Activated T-helper 2 cell treated with anti-CD3 and anti-CD28 coated beads, Interferon-gamma antibody, Interleukin-2, Interleukin-4, amounts not matched to agents 10 μg/mL and 5 μg/mL and 100 μg/mL, durations not matched to agents 14 hours and 24 hours and 36 hours (primary cell): ENCODE measurements around the gene GTF2IRD1. TPM values are rescaled to one million over a fixed set of nuclear protein-coding genes. Genes with fewer than 3 reads are reported as not detected.

ENCODE experiments used
- DNase-seq: peaks from one replicate; pipeline ENCODE4 v3.0.0; 2021; ENCODE audit warnings: low spot score
- H3K27ac Mint-ChIP-seq: one replicate; pipeline ENCODE4 v1.8.0; 2021; ENCODE audit warnings: mixed read lengths
- H3K27me3 Mint-ChIP-seq: one replicate; pipeline ENCODE4 v1.8.0; 2021; ENCODE audit warnings: low read depth, mixed read lengths
- H3K36me3 Mint-ChIP-seq: one replicate; pipeline ENCODE4 v1.8.0; 2021; ENCODE audit warnings: low read depth, mixed read lengths
- H3K4me1 Mint-ChIP-seq: one replicate; pipeline ENCODE4 v1.8.0; 2021; ENCODE audit warnings: low read depth, mixed read lengths
- H3K4me3 Mint-ChIP-seq: one replicate; pipeline ENCODE4 v1.8.0; 2021; ENCODE audit warnings: low read depth, mild to moderate bottlenecking, moderate library complexity, mixed read lengths
- H3K9me3 Mint-ChIP-seq: one replicate; pipeline ENCODE4 v1.8.0; 2021; ENCODE audit warnings: mixed read lengths
- intact Hi-C: fragments of 100-400 bp; cut with micrococcal nuclease; formaldehyde crosslinking; loops from one replicate; pipeline ENCODE4 v1.15.1; 2023
- total RNA-seq: library from RNA; stranded (reverse); gene quantifications from 2 replicates; pipeline ENCODE4 v1.2.3, GENCODE V29; 2022

Gene GTF2IRD1
- total RNA-seq, 1 donor from 2014 or later: 3.1 TPM

- intact Hi-C loops: no loop called here
- no peak overlapping the region for H3K27ac Mint-ChIP-seq
- H3K36me3 Mint-ChIP-seq: no peaks in the 10 kb centered on the region
- H3K9me3 Mint-ChIP-seq: no peaks in the 10 kb centered on the region
- DNase-seq: no peak
- no peak overlapping the region for H3K4me3 Mint-ChIP-seq
- no peaks in the 10 kb centered on the region for H3K27me3 Mint-ChIP-seq
- no peaks in the 10 kb centered on the region for H3K4me1 Mint-ChIP-seq
These were observed 126.3 kb downstream of the GTF2IRD1 start for GRCh38 chr7:74579800-74580685.

GRCh38 chr7:74581916-74582440 lies 128.3 kb downstream of the GTF2IRD1 start:
- Mint-ChIP-seq H3K27me3 (no peaks in the 10 kb centered on the region), H3K27ac (no peak overlapping the region), H3K36me3 (no peaks in the 10 kb centered on the region), H3K4me1 (no peaks in the 10 kb centered on the region), H3K4me3 (no peak overlapping the region), H3K9me3 (no peaks in the 10 kb centered on the region)
- DNase-seq: no peak
- intact Hi-C loops: no loop called here

DNA sequence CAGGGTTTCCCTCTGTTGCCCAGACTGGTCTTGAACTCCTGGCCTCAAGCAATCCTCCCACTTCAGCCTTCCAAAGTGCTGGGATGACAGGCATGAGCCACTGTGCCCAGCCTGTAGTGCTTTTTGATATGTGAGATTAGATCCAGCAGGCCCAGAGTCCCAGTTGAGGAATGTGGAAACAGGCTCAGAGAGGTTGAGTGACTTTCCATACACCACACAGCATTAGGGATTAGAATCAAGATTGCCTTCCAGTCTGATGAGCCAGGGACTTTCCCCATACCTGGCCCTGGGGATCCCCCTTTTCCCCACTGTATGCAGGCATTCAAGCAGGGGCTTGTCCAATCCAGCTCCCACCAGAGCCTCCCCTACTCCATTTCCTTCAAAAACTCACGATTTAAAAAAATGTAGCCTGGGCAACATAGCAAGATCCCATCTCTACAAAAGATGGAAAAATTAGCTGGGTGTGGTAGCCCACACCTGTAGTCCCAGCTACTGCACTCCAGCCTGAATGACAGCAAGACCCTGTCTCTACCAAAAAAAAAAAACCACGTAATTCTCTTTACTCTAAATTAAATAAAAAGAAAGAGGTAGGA lies 128.8 kb downstream of the GTF2IRD1 start:
- no peak overlapping the region for H3K4me3 Mint-ChIP-seq
- no peak for DNase-seq
- H3K36me3 Mint-ChIP-seq: no peaks in the 10 kb centered on the region
- H3K27ac Mint-ChIP-seq: no peak overlapping the region
- intact Hi-C loops: no loop called here
- H3K4me1 Mint-ChIP-seq: no peaks in the 10 kb centered on the region
- no peaks in the 10 kb centered on the region for H3K27me3 Mint-ChIP-seq
- no peaks in the 10 kb centered on the region for H3K9me3 Mint-ChIP-seq

DNA sequence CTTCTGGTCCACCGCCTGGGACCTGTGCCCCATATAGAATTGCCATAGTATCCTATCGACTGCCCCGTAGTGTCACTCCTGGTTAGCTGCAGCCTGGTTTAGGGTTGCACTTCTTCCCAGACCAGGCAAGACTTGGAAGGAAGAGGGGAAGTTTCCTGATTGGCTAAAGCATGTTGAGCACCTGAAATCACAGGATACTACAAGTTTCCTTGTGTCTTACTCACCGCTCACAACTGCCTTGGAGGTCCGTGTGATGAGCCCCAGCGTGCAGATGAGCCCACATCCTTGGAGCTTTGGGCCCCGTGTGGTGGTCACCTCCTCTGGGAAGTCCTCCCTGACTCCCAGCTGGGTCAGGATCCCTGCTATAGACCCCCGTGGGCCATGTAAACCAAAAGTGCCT lies 129.9 kb downstream of the GTF2IRD1 start:
- no peaks in the 10 kb centered on the region for H3K9me3 Mint-ChIP-seq
- intact Hi-C loops: no loop called here
- no peaks in the 10 kb centered on the region for H3K4me1 Mint-ChIP-seq
- H3K4me3 Mint-ChIP-seq: no peak overlapping the region
- no peak for DNase-seq
- H3K27me3 Mint-ChIP-seq: no peaks in the 10 kb centered on the region
- H3K27ac Mint-ChIP-seq: no peak overlapping the region
- H3K36me3 Mint-ChIP-seq: no peaks in the 10 kb centered on the region

DNA sequence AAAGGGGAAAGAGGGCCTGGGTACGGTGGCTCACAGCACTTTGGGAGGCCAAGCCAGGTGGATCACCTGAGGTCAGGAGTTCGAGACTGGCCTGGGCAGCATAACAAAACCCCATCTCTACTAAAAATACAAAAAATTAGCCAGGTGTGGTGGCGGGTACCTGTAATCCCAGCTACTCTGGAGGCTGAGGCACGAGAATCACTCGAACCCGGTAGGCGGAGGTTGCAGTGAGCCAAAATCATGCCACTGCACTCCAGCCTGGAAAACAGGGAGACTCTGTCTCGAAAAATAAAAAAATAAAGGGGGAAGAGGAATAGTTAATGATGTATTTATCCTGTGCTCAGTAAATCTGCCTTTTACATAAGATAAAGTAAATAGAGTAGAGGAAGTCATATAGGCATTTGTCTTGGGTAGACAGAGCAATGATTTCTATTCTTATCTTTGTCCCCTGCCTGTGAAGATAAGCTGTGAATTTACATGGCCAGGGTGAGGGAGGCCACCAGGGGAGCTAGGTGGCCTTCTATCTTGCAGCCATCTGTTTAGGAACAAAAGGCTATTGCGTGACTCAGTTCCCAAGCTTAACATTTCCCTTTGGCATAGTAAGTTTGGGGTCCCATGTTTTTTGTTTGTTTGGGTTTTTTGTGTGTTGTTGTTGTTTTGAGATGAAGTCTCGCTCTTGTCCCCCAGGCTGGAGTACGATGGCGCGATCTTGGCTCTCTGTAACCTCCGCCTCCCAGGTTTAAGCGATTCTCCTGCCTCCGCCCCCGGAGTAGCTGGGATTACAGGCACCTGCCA lies 130.7 kb downstream of the GTF2IRD1 start:
- intact Hi-C loops: no loop called here
- H3K9me3 Mint-ChIP-seq: no peaks in the 10 kb centered on the region
- H3K27me3 Mint-ChIP-seq: no peaks in the 10 kb centered on the region
- DNase-seq: no peak
- no peak overlapping the region for H3K4me3 Mint-ChIP-seq
- no peaks in the 10 kb centered on the region for H3K36me3 Mint-ChIP-seq
- no peaks in the 10 kb centered on the region for H3K4me1 Mint-ChIP-seq
- H3K27ac Mint-ChIP-seq: no peak overlapping the region

GRCh38 chr7:74585844-74586243 lies 132.1 kb downstream of the GTF2IRD1 start:
- Mint-ChIP-seq H3K4me3 (no peak overlapping the region), H3K36me3 (no peaks in the 10 kb centered on the region), H3K27me3 (no peaks in the 10 kb centered on the region), H3K4me1 (no peaks in the 10 kb centered on the region), H3K9me3 (no peaks in the 10 kb centered on the region), H3K27ac (no peak overlapping the region)
- no peak for DNase-seq
- intact Hi-C loops: no loop called here

DNA sequence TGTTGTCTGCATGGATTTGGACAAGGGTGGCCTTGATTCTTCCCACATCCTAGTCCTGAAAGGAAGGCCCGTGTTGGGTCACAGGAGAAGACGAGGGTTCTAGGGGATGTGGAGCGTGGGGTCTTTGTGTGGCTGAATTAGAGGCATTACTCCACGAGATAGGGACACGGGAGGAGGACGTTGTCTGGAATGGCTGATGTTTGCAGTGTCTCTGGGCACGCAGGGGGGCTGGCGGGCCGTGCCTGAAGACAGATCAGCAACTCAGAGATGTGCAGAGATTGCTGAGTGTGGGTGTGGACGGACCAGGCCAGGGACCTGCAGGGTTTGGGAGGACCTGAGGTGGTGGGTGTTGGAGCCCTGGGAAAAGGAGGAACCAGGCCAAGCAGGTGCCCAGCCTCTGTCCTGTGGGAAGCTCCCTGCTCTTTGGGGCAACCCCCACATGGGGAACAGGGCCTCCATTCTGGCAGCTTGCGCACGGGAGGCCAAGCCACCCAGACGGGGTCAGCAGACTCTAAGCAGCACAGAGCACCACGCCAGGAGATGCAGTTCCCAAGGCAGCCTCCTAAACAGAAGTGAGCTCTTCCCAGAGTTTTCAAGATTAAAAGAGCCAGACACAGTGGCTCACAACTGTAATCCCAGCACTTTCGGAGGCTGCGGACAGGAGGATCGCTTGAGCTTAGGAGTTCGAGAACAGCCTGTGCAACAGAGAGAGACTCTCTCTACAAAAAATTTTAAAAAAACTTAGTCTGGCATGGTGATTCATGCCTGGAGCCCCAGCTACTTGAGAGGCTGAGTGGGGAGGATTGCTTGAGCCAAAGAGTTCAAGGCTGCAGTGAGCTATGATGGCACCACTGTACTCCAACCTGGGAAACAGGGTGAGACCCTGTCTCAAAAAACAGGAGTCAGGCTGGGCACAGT lies 132.8 kb downstream of the GTF2IRD1 start:
- H3K4me3 Mint-ChIP-seq: no peak overlapping the region
- H3K27me3 Mint-ChIP-seq: no peaks in the 10 kb centered on the region
- DNase-seq: no peak
- no peaks in the 10 kb centered on the region for H3K4me1 Mint-ChIP-seq
- H3K36me3 Mint-ChIP-seq: no peaks in the 10 kb centered on the region
- H3K27ac Mint-ChIP-seq: no peak overlapping the region
- intact Hi-C loops: no loop called here
- H3K9me3 Mint-ChIP-seq: no peaks in the 10 kb centered on the region

DNA sequence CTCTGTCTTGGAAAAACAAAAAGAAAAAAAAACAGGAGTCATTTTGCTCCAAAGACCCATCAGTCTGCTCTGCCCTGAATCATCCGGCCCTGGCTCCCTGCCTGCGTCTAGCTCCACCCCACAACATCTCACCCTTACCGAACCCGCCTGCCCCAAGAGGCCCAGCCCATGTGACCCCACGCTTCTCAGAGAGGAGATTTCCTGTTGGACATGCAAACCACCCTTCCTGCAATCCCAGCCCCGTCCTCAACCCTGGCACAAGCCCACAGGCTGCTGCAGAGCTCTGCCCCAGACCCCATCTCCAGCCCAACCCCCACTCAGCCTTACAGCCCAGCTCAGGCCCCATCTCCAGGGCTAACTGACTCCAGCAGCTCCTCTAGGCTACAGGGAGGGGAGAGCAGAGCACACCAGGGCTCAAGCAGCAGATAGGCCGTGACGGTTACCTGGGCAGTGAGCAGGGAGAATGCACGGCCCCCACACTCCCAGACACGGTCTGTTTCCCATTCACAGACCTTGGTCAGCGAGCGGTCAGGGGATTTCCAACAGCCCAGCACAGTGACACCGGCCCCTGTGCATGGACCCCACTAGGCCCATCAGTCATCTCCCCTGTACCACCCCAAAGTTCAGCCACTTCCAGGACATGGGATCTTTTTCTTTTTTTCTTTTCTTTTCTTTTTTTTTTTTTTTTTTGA lies 133.9 kb downstream of the GTF2IRD1 start:
- intact Hi-C loops: no loop called here
- Mint-ChIP-seq H3K9me3 (no peaks in the 10 kb centered on the region), H3K4me1 (no peaks in the 10 kb centered on the region), H3K4me3 (no peak overlapping the region), H3K27me3 (no peaks in the 10 kb centered on the region), H3K27ac (no peak overlapping the region), H3K36me3 (no peaks in the 10 kb centered on the region)
- DNase-seq: no peak

- Mint-ChIP-seq H3K27ac (no peak overlapping the region), H3K4me3 (no peak overlapping the region), H3K9me3 (no peaks in the 10 kb centered on the region), H3K36me3 (no peaks in the 10 kb centered on the region), H3K27me3 (no peaks in the 10 kb centered on the region), H3K4me1 (no peaks in the 10 kb centered on the region)
- no peak for DNase-seq
- intact Hi-C loops: no loop called here
These were observed 137.1 kb downstream of the GTF2IRD1 start for GRCh38 chr7:74590813-74591212.

DNA sequence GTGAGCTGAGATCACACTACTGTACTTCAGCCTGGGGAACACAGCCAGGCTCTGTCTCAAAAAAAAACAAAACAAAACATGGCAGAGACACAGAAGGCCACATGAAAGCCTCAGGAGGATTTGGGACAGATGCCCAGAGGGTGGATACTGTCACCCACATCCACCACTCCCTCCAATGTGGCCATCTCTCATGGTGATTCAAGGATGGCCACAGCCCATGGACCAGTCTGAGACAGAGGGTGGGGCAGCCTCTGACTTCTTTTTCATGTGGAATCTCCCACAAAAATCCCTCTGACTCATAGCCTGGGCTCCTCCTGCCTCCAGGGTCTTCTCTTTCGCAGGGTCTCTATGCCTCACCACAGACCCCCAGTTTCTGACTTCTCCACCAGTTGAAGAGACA lies 144.9 kb downstream of the GTF2IRD1 start:
- Mint-ChIP-seq H3K4me3 (no peak overlapping the region), H3K9me3 (no peaks in the 10 kb centered on the region), H3K4me1 (peaks cover 3% of the 10 kb centered on the region), H3K27ac (no peak overlapping the region), H3K36me3 (no peaks in the 10 kb centered on the region), H3K27me3 (no peaks in the 10 kb centered on the region)
- DNase-seq: no peak
- intact Hi-C loops: no loop called here

GRCh38 chr7:74599244-74599643 lies 145.5 kb downstream of the GTF2IRD1 start:
- Mint-ChIP-seq H3K9me3 (no peaks in the 10 kb centered on the region), H3K4me3 (no peak overlapping the region), H3K36me3 (no peaks in the 10 kb centered on the region), H3K4me1 (peaks cover 3% of the 10 kb centered on the region), H3K27ac (no peak overlapping the region), H3K27me3 (no peaks in the 10 kb centered on the region)
- intact Hi-C loops: no loop called here
- DNase-seq: no peak
